ENCODE results near the gene PIGC. TPM values are rescaled to one million over a fixed set of nuclear protein-coding genes. Genes with fewer than 3 reads are reported as not detected.

The PIGC gene
- total RNA-seq, 4 donors from 2014 or later = 8.2 to 83.3 (median 31.3) TPM

GRCh38 chr1:172406968-172407367 lies 36.9 kb downstream of the PIGC start:
- Histone ChIP-seq H3K27me3 (no peaks in the 10 kb centered on the region), H3K9me3 (no peaks in the 10 kb centered on the region), H3K4me1 (no peaks in the 10 kb centered on the region), H3K27ac (no peak overlapping the region), H3K4me3 (no peak overlapping the region), H3K36me3 (no peaks in the 10 kb centered on the region)
- DNase-seq = no peak
- intact Hi-C loops (cut with DNase I; ENCODE audit: low total_unique reads) = loop anchor here (10.0 kb wide), 1 partner anchor 362 kb away; no protein-coding TSS in a partner anchor
- no peak for TF ChIP-seq CTCF (IDR thresholded peaks at IDR 0.05)
- TF ChIP-seq POLR2A (IDR thresholded peaks at IDR 0.05) = no peak

GRCh38 chr1:172405912-172406311 lies 38.0 kb downstream of the PIGC start:
- Histone ChIP-seq H3K4me3 (no peak overlapping the region), H3K27me3 (no peaks in the 10 kb centered on the region), H3K36me3 (no peaks in the 10 kb centered on the region), H3K4me1 (no peaks in the 10 kb centered on the region), H3K27ac (no peak overlapping the region), H3K9me3 (no peaks in the 10 kb centered on the region)
- TF ChIP-seq POLR2A (IDR thresholded peaks at IDR 0.05) (no peak), CTCF (IDR thresholded peaks at IDR 0.05) (no peak)
- DNase-seq = no peak
- intact Hi-C loops (cut with DNase I; ENCODE audit: low total_unique reads) = loop anchor here (10.0 kb wide), 1 partner anchor 361 kb away; no protein-coding TSS in a partner anchor

GRCh38 chr1:172404121-172404520 lies 39.7 kb downstream of the PIGC start:
- Histone ChIP-seq H3K27me3 (no peaks in the 10 kb centered on the region), H3K27ac (no peak overlapping the region), H3K4me3 (no peak overlapping the region), H3K9me3 (no peaks in the 10 kb centered on the region), H3K4me1 (no peaks in the 10 kb centered on the region), H3K36me3 (no peaks in the 10 kb centered on the region)
- intact Hi-C loops (cut with DNase I; ENCODE audit: low total_unique reads) = loop anchor here (10.0 kb wide), 1 partner anchor 359 kb away; no protein-coding TSS in a partner anchor
- TF ChIP-seq POLR2A (IDR thresholded peaks at IDR 0.05) (no peak), CTCF (IDR thresholded peaks at IDR 0.05) (no peak)
- DNase-seq = no peak

GRCh38 chr1:172402878-172403569 lies 40.8 kb downstream of the PIGC start:
- peak overlapping the region in 1 of 2 donors; percentile 2 for H3K27ac ChIP-seq
- H3K4me3 ChIP-seq = no peak overlapping the region
- no peak for TF ChIP-seq POLR2A (IDR thresholded peaks at IDR 0.05)
- no peak for TF ChIP-seq CTCF (IDR thresholded peaks at IDR 0.05)
- intact Hi-C loops (cut with DNase I; ENCODE audit: low total_unique reads) = loop anchor here (10.0 kb wide), 1 partner anchor 358 kb away; no protein-coding TSS in a partner anchor
- no peak for DNase-seq
- no peaks in the 10 kb centered on the region for H3K9me3 ChIP-seq
- H3K36me3 ChIP-seq = no peaks in the 10 kb centered on the region
- H3K27me3 ChIP-seq = no peaks in the 10 kb centered on the region
- peaks cover 0 to 6% of the 10 kb centered on the region in 2 donors for H3K4me1 ChIP-seq

GRCh38 chr1:172401892-172402291 lies 42.0 kb downstream of the PIGC start:
- no peak for TF ChIP-seq CTCF (IDR thresholded peaks at IDR 0.05)
- no peak for TF ChIP-seq POLR2A (IDR thresholded peaks at IDR 0.05)
- intact Hi-C loops (cut with DNase I; ENCODE audit: low total_unique reads) = loop anchor here (10.0 kb wide), 1 partner anchor 357 kb away; no protein-coding TSS in a partner anchor
- Histone ChIP-seq H3K4me3 (no peak overlapping the region), H3K4me1 (peaks cover 0 to 17% of the 10 kb centered on the region in 2 donors), H3K36me3 (no peaks in the 10 kb centered on the region), H3K27me3 (no peaks in the 10 kb centered on the region), H3K27ac (no peak overlapping the region), H3K9me3 (no peaks in the 10 kb centered on the region)
- no peak for DNase-seq

All from uterus (tissue), 4 donors.